HG03558 (cell line): ENCODE data around the gene FAM111A.

Experiments
- ATAC-seq: cut with Tn5 transposase; IDR thresholded peaks from one replicate; pipeline ENCODE4 v1.9.1; 2021; ENCODE audit warnings: moderate number of reproducible peaks; ENCODE audit not compliant: unreplicated experiment; ENCODE audit errors: extremely low read depth

The FAM111A gene

DNA sequence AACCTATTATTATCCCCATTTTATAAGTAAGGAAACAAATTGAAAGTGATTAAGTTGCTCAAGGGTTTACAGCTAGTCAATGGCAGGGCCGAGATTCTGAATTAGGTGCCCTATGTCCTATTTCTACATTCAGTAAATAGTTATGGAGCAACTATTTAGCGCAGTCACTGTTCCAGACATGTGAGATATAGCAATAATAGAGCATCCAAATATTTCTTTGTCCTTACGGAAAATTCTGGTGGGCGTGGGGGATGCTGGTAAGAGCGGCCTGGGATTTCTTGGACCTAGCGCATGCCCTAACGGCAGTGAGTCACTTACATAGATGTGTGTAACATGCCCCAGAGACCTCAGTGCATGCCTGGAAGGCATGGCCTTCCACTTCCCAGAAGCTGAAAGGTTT, 33.7 kb downstream of the FAM111A start:
- ATAC-seq: no peak

DNA sequence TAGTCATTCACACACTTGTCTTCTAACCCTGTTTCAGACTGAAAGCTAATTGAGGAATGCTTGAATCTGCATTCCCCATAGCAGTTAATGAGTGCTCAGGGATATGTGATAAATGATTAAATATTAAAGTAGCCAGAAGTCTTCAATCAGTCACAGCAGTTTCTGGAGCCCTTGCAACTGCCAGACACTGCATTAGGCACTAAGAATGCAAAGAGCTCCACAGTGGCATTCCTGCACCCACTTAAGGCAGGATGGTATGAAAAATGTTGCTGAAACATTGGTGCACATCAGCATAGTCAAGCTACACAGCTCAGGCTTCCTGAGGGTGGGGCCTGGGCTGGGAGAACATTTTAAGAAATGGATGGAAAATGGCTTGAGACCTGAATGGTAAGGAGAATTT, 35.7 kb downstream of the FAM111A start:
- no peak for ATAC-seq

DNA sequence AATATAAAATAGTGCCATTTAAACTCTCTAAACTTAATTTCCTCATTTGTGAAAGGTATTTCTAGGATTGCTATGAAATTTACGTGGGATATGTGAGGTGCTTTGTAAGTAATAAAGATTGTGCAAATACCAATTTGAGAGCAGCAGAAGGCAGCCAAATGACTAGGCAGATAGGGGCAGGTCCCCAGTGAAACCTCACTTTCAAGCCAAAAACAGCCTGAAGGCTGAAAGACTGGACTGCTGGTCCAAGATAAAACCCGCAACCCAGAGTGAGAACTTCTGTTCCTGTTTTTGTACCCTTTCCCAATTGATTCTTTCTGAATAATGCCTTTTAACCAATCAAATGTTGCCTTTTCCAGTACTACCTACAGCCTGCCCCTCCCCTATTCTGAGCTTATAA, 36.5 kb downstream of the FAM111A start:
- ATAC-seq: no peak

DNA sequence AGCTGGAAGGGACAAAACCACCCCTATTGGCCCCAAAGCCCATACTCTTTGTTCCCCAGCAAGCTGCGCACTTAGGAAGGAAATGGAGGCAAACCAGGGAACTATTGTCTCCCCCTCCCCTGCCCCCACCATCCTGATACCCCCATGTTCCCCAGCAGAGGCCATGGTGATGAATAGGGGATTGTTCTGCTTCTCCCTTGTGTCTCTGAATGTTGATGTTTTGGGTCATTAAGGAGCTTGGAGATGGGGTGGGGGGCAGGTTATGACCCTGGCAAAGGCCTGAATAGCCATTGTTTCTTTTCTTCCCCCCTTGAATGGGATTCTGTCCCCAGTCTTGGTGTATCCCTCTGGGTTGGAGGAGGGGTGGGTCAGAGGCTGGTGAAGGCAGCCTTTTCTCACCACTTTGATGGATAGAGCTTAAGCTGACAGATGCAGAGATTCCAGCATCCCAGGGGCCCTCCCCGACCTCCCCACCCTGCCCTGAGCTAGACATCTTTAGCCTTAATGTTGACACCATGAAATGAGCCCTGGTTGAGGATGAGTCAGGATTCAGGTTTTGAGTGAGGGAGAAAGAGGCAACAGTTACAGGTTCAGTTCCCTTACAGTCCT, 37.6 kb downstream of the FAM111A start:
- ATAC-seq: no peak

DNA sequence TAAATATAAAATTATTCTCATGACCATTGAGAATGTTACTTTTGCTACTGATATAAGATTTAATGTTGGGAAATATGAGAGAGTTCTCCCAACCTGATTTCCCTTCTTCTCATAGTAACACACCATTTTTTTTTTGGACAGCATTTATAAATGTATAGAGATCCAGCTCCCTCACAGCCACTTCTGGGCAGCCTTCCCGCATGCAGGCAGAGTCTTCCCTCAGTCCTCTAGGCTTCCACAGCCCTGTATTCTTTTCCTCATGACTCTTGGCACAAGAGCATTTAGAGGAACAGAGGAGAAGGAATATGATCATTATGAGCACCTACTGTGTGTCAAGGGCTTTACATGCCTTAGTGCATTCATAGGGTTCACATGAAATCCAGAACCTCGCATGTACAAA, 38.3 kb downstream of the FAM111A start:
- no peak for ATAC-seq

DNA sequence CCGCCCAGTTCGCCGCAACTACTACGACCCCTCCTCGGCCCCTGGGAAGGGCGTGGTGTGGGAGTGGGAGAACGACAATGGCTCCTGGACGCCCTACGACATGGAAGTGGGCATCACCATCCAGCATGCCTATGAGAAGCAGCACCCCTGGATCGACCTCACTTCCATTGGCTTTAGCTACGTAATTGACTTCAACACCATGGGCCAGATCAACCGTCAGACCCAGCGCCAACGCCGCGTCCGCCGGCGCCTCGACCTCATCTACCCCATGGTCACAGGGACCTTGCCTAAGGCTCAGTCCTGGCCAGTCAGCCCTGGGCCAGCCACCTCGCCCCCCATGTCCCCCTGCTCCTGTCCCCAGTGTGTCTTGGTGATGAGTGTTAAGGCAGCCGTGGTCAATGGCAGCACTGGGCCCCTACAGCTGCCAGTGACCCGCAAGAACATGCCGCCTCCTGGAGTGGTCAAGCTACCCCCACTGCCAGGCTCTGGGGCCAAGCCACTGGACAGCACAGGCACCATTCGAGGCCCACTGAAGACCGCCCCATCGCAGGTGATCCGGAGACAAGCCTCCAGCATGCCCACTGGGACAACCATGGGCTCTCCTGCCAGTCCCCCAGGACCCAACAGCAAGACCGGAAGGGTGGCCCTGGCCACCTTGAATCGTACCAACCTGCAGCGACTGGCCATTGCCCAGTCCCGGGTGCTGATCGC, 39.2 kb downstream of the FAM111A start:
- no peak for ATAC-seq

DNA sequence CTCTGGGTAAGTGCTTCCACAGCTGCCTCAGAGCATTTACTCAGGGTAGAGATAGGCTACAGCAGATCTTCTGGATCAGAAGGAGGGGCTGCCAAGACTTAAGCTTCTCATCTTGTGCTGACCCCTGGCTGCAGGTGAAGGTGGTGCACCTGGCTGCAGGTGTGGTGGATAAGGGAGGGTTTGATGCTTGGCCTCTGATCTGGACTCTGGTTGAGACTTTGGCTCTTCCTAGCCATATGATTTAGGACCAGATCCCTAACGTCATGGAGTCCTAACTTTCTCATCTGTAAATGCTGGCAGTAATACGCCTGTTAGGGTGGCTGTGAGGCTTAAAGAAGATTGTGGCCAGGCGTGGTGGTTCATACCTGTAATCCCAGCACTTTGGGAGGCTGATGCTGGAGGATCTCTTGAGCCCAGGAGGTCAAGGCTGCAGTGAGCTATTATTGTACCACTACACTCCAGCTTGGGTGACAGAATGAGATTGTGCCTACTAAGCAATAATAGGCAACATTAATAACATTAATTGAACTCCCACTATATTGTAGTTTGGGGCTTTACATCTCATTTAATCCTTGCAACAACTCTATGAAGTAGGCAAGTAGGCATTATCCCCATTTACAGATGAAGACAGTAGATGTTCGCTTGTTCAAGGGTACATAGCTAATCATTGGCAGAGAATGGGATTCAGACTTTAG, 39.9 kb downstream of the FAM111A start:
- no peak for ATAC-seq

DNA sequence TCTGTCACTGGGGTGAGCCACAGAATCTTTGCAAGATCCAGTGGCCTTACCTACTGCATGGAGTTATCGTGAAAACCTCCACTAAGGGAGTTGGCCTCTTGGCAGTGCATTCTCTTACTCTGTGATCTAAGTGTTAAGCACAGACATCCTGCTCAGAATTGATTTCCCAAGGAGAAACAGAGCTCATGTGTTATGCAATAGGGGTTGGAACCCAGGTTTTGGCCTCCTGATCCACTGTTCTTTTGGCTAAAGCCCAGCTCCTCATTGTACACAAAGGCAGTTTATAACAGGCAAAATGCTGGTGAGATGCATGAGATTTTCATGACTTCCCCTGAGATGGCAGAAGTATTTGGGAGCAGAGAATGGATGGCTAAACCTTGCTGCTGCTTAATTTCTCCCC, 41.1 kb downstream of the FAM111A start:
- ATAC-seq: no peak

DNA sequence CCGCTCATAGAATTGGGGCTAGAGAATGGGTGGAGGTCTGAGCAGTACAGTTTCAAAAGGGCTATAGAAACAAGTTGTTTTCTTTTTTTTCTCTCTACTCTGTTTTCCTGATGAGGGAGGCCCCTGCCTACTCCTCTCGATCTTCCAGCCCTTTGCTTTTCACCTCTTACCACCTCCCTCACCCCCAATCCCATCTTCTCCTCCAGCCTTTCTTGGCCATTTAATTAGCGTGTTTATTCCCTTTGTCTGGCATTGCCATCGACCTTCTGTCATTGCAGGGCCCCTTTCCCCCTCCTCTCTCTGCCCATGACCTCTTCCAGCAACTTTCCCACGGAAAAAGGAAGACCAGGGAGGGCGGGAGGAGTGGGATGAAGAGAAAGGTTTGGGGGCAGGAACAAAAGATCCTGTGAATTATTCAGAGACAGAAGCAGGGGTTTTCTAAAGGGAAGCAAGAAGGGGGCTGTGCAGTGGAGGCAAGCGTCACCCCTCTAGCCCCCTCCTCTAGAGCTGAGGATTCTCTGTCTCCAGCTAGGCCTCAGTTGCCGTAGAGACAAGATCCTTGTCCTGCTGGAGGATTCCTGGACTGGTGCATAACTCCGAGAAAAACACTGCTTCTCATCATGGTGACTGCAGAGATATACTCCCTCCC, 42.2 kb downstream of the FAM111A start:
- ATAC-seq: no peak

DNA sequence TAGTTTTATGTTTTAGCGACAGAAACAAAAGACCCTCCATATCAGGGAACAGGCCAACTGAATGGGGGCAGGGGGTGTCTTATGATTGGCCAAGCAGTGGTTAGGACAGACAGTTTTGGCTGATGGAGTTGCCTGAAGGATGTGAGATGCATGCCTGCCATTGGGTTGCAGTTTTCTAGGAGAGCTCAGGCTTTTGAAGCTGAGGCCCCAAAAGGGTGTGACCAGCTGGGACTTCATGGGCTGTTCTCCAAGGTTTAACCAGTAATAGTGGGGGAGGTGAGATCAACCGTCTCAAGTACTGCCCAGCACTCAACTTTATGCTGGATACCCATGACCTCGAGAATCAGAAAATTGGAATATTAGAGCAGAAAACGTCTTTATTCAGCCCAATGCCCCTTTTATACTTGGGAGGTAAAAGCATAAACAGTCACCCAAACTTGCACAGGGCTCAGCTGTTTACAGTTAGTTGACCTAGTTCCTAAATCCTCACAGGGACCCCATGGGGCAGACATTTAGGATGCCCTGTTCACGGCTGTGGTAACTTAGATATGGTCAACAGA, 42.8 kb downstream of the FAM111A start:
- ATAC-seq: no peak

DNA sequence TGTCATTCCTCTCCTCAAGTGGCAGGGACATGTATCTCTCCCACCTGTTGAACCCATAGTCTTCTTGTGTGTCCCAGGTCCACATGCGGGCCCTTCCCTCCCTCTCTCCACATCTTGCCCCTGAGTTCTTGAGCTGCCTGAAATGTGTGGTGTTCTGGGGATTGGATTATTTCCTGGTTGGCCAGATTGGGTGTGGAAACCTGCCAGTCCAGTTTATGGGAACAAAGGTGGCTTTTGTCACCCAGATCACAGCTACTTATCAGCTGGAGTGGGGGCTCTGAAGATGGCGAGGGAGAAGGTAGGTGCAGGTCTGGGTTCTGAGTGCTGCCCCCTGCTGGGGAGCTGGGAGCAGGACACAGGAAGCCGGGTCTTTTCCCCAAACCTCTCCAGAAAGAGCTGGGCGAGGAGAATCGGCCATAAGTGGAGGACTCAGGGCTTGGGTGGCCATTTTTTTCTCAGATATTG, 43.5 kb downstream of the FAM111A start:
- no peak for ATAC-seq

DNA sequence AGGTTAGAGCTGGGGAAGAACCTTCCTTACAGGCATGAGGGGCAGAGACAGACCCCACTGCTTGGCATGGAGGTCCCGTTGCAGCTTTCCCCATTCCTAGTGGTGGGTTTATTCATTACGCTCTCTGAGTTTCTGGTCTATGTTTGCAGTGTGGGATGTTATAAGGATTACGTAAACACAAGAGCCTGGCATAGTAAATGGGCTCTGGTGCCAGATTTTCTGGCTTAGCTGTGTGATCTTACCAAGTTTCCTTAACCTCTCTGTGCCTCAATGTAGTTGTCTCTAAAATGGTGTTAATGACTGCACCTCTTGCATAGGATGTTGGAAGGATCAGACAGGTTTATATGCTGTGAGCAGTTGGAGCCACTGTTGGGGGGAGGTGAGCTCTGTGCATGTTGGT, 44.4 kb downstream of the FAM111A start:
- no peak for ATAC-seq

DNA sequence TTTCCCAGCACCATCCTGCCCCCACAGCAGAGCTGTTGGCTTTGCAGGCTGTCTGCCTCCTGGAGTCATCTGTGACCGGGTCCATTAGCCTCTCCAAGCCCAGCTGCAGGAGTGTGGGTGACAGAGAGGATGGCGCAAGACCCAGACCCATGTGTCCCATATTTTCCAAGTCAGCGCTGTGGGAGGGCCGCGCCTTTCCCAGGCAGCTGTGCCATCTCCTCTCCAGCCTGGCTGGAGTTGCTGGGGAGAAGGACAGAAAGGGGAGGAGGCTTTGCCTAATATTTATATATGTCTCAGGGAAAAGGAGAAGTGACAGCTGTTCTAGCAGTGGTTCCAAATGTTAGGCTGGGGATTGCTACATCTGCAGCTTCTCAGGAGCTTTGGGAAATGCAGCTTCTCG, 44.9 kb downstream of the FAM111A start:
- ATAC-seq: no peak

DNA sequence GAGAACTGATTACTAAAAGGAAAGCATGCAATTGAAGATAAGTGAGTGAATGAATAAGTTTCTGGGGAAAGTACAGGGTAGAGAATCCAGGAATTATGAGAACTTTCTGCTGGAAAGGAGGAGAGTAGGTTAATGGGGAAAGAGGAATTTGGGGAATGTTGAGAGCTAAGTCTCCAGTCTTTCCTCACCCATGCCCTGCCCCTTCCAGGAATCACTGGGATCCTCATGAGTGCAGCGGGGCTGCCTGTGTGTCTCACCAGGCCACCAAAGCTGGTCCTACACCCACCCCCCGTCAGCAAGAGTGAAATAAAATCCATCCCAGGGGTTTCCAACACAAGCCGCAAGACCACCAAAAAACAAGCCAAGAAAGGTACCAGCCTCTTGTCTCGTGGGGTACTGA, 46.3 kb downstream of the FAM111A start:
- ATAC-seq: no peak

DNA sequence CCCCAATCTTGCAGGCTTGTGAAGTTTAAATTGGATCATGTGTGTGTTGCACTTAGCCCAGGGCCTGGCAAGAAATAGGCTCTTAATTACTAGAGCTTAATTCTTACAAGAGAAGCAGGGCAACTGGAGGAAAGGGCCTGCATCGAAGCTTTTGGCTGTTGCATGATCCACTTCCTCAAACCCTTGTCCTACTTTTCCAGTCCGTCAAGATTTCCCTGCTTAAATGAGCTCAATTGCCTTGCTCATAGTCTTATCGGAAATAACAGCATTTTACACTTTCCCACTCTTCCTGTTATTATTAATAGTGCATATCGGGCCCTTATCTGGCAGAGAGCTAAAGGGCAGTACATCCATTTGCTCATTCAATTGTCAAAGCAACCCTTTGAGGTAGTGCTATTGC, 47.3 kb downstream of the FAM111A start:
- no peak for ATAC-seq

DNA sequence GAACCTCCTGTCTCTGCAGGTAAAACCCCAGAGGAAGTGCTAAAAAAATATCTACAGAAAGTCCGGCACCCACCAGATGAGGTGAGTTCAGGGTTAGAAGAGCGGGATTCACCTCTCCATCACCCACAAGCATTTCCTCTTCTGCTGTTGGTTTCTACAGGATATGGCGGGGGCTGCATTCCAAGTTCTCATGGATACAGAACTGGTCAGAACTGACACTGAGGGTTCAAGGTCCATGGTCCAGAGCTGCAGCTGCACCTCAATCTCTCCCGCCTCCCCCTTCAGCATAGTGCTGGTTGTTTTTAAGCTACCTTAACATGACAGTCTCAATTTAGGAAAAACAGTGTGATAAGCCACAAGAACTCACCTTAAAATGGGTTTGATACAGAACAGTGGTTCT, 48.4 kb downstream of the FAM111A start:
- ATAC-seq: no peak

DNA sequence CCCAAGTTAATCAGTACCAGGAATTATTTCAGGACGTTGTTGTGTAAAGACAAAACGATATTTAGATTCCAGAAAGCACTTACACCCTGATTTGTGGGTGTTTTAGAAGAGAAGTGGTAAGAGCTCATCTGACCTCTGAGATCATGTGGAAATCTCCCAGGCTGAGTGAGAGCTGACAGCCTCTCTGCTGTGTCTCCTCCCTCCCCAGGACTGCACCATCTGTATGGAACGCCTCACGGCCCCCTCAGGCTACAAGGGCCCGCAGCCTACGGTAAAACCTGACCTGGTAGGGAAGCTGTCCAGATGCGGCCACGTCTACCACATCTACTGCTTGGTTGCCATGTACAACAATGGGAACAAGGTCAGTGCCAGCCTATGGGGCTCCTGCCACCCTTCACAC, 49.2 kb downstream of the FAM111A start:
- ATAC-seq: no peak

DNA sequence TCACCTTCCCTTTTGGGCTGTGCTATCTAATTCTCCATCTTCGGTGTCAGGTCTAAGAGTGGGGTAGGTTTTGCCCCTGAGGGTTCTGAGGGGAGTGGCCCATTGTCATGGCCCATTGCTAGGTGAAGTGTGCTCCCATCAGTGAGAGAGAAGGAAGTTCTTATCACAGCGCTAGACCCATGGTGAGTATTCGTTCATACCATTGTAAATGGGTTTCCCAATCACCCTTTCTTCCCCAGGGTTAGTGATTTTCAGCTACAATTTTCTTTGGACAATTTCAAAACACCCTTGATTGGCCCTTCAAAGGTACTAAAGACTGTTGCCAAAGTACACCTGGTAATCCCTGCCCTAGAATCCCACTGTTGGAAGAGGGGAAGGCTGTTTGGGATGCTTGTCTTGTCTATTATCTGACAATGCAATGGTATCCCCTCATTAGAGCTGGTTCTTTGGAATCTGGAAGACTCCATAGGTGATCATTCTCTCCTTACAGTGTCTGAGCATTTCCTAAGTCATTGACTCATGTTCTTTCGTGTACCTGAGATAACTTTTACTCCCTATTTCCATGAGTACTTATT, 49.9 kb downstream of the FAM111A start:
- no peak for ATAC-seq

DNA sequence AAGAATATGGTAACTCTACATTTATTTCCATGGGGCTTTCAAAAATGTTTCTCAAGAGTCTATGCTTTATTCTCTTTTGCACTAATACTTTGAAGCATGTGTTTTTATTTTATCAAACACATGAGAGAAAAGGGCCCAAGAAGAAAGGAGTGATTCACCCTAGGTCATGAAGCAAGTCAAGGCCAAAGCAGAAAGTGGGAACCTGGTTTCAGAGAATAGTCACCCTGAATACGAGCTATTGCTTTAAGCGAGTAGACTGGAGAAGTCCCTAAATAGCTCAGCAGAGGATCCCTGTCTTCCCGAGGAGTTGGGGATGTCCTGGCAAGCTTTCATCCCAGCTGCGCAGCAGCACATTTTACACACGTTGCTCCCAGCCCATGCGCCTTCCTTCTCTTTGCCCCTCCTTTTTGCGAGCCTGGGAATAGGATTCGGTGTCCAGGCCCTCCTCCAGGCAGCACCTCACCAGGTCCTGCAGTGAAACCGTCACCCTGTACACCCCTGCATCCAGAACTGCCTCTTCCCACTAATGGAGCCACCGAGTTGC, 51.0 kb downstream of the FAM111A start:
- no peak for ATAC-seq

DNA sequence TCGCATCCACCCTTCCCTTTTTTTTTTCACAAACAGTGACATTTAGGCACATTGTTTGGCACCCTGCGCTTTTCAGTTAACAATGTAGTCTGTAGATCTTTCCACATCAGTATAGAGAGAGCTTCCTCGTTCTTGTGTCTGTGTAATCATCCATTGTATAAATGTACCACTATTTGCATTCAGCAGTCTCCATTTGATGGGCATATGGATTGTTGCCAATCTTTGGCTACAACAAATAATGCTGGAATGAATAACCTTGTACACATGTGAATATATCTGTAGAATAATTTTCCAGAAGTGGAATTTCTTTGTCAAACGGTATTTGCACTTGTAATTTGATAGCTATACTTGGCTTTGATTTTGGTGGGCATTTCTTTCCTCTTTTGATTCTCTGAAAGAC, 52.9 kb downstream of the FAM111A start:
- ATAC-seq: no peak
